ENCODE measurements around the gene ELP4.

The ELP4 gene

GRCh38 chr11:31804312-31805036, 294.9 kb downstream of the ELP4 start:
- no peaks in the 10 kb centered on the region for H3K9me3 Mint-ChIP-seq

DNA sequence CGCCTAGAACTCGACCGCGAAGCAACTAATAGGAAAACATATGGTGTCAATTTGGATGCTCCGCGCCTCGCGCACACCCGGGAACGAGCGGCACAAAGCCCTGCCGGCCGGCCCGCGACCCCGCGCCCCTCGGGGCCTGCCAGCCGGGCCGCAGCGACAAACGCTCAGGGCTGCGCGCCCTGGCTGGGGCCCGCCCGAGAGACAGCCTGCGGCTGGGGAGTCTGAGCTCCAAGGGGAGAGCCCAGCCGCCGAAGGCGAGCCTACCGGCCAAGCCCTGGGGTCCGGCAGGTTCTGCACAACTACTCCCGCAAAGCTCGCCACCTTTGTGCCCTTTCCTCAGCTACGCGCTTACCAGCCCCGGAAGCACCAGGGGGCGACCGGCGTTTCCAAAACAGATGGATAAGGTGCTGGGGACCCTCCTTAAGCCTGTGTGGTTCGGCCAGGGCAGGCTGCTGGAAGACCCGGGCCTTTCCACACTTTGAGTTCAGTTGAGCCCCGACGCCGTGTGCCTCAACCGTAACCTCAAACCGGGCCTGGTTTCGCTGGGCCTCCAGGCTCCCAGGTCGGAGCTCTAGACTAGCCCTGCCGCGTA, 295.6 kb downstream of the ELP4 start:
- H3K36me3 Mint-ChIP-seq, result peaks cover 22% of the 10 kb centered on the region
- CTCF ChIA-PET, result no interaction called here
- H3K27ac Mint-ChIP-seq, result no peak overlapping the region
- peaks cover 97% of the 10 kb centered on the region for H3K27me3 Mint-ChIP-seq
- H3K4me1 Mint-ChIP-seq, result peaks cover 26% of the 10 kb centered on the region
- DNase-seq, result no peak
- no peaks in the 10 kb centered on the region for H3K9me3 Mint-ChIP-seq
- H3K4me3 Mint-ChIP-seq, result peak overlapping the region; percentile 41

More at GRCh38 chr11:31804312-31805036, 294.9 kb downstream of the ELP4 start:
- CTCF ChIA-PET, result no interaction called here
- peak overlapping the region; percentile 41 for H3K4me3 Mint-ChIP-seq
- peaks cover 97% of the 10 kb centered on the region for H3K27me3 Mint-ChIP-seq
- H3K4me1 Mint-ChIP-seq, result peaks cover 23% of the 10 kb centered on the region
- H3K36me3 Mint-ChIP-seq, result peaks cover 20% of the 10 kb centered on the region
- DNase-seq, result no peak
- H3K27ac Mint-ChIP-seq, result peak overlapping the region; percentile 22

DNA sequence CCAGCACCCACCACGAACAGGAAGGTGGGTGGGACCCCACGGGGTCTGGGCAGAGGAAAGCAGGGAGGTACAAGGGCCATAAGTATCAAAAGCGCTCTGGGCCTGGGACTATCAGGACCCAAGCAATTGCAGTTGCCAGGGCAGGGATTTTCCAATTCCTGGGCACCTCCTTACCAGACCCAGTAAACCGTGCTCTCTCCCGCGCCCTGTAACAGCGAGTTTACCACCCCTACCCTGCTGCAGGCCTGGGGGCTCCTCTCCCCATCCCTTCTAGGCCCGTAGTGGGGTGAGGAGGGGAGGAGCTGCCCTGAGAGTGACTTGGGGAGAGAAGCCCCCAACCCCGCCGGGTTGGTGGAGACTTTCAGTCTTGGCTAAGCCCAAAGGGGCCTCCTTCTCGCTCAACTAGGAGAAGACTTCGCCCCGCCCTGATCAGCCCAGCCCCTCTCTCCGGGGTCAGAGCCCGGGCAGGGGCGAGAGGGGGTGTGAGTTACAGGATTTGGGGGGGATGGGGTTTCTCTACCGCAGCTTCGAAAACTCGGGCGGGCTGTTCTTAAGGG, 296.1 kb downstream of the ELP4 start:
- DNase-seq, result no peak
- no peak overlapping the region for H3K27ac Mint-ChIP-seq
- H3K4me1 Mint-ChIP-seq, result peaks cover 28% of the 10 kb centered on the region

DNA sequence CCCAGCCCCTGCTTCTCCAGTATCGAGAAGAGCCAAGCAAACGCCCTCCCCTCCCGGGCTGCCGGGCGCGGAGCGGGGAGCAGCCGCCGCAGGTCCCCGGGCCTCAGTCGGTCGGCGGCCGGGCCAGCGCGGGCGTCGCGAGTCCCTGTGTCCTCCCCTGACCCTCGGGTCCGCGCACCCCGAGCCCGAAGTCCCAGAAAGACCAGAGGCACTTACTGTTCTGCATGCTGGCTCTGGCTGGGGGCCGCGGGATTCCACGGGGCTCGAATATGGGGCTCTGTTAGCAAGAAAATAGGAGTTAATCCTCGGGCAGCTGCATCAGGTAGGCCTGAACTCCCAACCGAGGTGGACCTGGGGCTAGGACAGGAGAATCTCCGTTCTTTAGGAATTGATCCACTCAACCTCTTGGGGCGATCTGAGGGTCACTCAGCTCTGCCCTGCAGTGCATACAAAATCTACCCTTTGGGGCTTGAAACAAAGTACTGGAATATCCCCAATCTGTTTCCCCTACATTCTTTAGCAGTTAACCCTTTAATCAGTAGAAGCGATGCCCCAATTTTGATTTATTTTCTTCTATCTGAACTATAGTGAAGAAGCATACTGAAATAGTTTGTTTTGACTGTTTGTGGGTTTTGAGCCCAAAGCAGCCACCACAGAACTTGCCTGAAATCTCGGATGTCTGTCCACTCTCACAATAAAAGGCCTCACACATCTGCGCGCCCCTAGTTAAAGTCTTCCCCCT, 296.8 kb downstream of the ELP4 start:
- H3K27ac Mint-ChIP-seq, result peak overlapping the region; percentile 45
- CTCF ChIA-PET, result interaction anchor here (2.0 kb wide), 1 partner anchor 151 kb away, joined by 5 read pairs; no protein-coding TSS in a partner anchor
- DNase-seq, result no peak
- no peaks in the 10 kb centered on the region for H3K9me3 Mint-ChIP-seq
- peaks cover 25% of the 10 kb centered on the region for H3K36me3 Mint-ChIP-seq
- no peak overlapping the region for H3K4me3 Mint-ChIP-seq
- peaks cover 33% of the 10 kb centered on the region for H3K4me1 Mint-ChIP-seq
- H3K27me3 Mint-ChIP-seq, result peaks cover 97% of the 10 kb centered on the region

More for the DNA sequence above, 296.1 kb downstream of the ELP4 start:
- Mint-ChIP-seq H3K36me3 (peaks cover 21% of the 10 kb centered on the region), H3K4me3 (no peak overlapping the region), H3K9me3 (no peaks in the 10 kb centered on the region), H3K27me3 (peaks cover 97% of the 10 kb centered on the region)
- CTCF ChIA-PET, result no interaction called here

- Mint-ChIP-seq H3K27ac (peak overlapping the region; percentile 6), H3K36me3 (peaks cover 26% of the 10 kb centered on the region), H3K27me3 (peaks cover 100% of the 10 kb centered on the region), H3K9me3 (no peaks in the 10 kb centered on the region), H3K4me1 (peaks cover 37% of the 10 kb centered on the region), H3K4me3 (no peak overlapping the region)
- CTCF ChIA-PET, result interaction anchor here (1.2 to 2.0 kb wide), 4 partner anchors 8 to 701 kb away, joined by 3 to 6 read pairs (median 4); no protein-coding TSS in a partner anchor
- no peak for DNase-seq
These were observed 297.6 kb downstream of the ELP4 start for GRCh38 chr11:31806928-31807798.

- Mint-ChIP-seq H3K9me3 (no peaks in the 10 kb centered on the region), H3K4me3 (no peak overlapping the region), H3K4me1 (peaks cover 42% of the 10 kb centered on the region), H3K36me3 (peaks cover 21% of the 10 kb centered on the region), H3K27me3 (peaks cover 100% of the 10 kb centered on the region), H3K27ac (no peak overlapping the region)
- no peak for DNase-seq
- CTCF ChIA-PET, result interaction anchor here (1.2 to 2.0 kb wide), 4 partner anchors 9 to 702 kb away, joined by 3 to 6 read pairs (median 4); no protein-coding TSS in a partner anchor
These were observed 298.5 kb downstream of the ELP4 start for GRCh38 chr11:31807799-31808667.

DNA sequence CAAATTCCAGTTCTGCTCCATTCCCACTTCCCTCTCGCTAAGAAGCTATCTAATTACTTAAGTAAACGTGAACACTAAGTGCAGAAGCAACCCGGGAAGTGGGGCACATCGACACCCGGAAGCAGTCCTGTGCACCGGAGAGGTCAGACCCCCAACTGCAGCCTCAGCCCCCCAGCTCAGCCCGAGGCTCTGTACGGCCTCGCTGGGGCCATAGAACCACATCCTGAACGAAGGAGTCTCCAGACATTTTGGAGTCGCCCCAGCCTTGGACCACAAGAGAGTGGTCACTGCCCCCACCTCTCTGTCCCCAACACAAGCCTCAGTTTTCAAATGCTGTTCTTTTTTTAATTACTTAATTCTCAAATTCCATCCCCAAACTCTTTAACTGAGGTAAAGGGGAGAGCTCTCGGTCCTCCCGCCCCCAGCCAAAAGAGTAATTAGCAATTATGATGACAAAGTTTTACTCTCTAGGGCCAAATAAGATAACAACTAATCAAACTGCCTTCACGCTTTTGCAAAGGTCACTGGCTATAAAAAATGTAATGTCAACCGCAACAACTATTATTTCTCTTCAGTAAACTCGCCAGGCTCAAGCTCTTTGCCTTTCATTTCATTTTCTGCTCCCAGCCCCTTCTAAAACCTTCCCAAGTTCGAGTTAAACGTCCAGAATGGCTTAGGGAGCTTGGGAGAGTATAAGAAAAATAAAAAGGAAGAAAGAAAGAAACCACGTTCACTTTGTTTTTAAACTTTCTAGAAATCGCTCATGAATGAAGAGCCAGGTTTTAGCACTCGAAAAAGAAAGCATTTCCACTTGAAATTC, 299.4 kb downstream of the ELP4 start:
- H3K27ac Mint-ChIP-seq, result peak overlapping the region; percentile 52
- no peak overlapping the region for H3K4me3 Mint-ChIP-seq
- DNase-seq, result no peak
- H3K27me3 Mint-ChIP-seq, result peaks cover 100% of the 10 kb centered on the region
- peaks cover 13% of the 10 kb centered on the region for H3K36me3 Mint-ChIP-seq
- peaks cover 39% of the 10 kb centered on the region for H3K4me1 Mint-ChIP-seq
- no peaks in the 10 kb centered on the region for H3K9me3 Mint-ChIP-seq
- CTCF ChIA-PET, result interaction anchor here (1.6 kb wide), 2 partner anchors 8 to 702 kb away, joined by 4 to 6 read pairs; no protein-coding TSS in a partner anchor

- peaks cover 100% of the 10 kb centered on the region for H3K27me3 Mint-ChIP-seq
- peak overlapping the region; percentile 21 for H3K4me3 Mint-ChIP-seq
- peaks cover 10% of the 10 kb centered on the region for H3K36me3 Mint-ChIP-seq
- H3K4me1 Mint-ChIP-seq, result peaks cover 34% of the 10 kb centered on the region
- H3K9me3 Mint-ChIP-seq, result no peaks in the 10 kb centered on the region
- DNase-seq, result no peak
- H3K27ac Mint-ChIP-seq, result peak overlapping the region; percentile 1
- CTCF ChIA-PET, result interaction anchor here (1.0 kb wide), 1 partner anchor 11 kb away, joined by 3 read pairs; no protein-coding TSS in a partner anchor
These were observed 299.9 kb downstream of the ELP4 start for GRCh38 chr11:31809541-31809856.

- Mint-ChIP-seq H3K36me3 (peaks cover 10% of the 10 kb centered on the region), H3K4me1 (peaks cover 34% of the 10 kb centered on the region), H3K9me3 (no peaks in the 10 kb centered on the region), H3K4me3 (peak overlapping the region; percentile 21), H3K27me3 (peaks cover 100% of the 10 kb centered on the region), H3K27ac (peak overlapping the region; percentile 1)
- DNase-seq, result no peak
- CTCF ChIA-PET, result interaction anchor here (1.0 kb wide), 1 partner anchor 11 kb away, joined by 3 read pairs; no protein-coding TSS in a partner anchor
These were observed 300.6 kb downstream of the ELP4 start for GRCh38 chr11:31809857-31810778.

DNA sequence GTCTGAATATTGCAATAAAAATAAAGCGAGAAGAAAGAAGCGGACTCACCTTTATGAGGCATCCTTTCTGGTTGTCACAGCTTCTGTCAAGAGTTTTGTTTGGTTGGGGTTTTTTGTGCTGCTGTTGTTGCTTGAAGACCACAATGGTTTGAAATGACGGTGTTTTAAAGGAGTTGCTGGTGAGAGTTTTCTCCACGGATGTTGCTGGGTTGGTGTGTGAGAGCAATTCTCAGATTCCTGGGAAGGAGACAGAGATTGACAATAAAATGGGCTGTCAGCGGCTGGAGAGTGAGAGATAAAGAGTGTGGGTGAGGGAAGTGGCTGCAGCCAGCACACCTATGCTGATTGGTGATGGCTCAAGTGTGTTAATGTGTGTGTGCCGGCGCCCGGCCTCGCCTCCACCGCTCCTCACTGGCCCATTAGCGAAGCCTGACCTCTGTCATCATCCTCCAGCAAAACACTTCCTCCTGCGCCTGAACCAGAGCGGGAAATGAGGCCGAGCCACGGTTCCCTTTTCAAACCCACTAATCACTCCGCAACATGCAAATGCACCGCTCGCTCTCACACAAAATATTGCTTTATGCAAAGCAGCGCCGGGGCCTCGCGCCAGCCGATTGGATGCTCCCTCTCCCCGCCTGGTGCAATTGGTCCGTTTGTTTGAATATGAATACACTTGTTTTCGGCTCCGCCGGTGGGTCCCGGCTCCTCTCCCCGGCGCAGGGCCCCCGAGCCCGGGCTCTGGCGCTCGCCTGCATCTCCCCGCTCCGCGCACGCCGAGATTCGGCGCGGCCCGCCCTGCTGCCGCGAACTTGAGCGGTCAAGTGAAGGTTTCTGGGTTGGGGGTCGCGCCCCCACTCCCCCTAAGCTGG, 301.4 kb downstream of the ELP4 start, which contains the start of gene PAX6:
PAX6 (minus strand) TSS at position 544 of the 869 bp plus-strand sequence. CDS start 4,911 bp downstream, outside the sequence.
- DNase-seq, result peak; percentile 41
- peaks cover 34% of the 10 kb centered on the region for H3K4me1 Mint-ChIP-seq
- CTCF ChIA-PET, result no interaction called here

More for the DNA sequence above, 301.4 kb downstream of the ELP4 start, which contains the start of gene PAX6:
- H3K27ac Mint-ChIP-seq, result peak within 1 kb of the TSS; percentile 81
- H3K4me3 Mint-ChIP-seq, result peak within 1 kb of the TSS; percentile 48
- H3K36me3 Mint-ChIP-seq, result peaks cover 10% of the 10 kb centered on the region
- H3K9me3 Mint-ChIP-seq, result no peaks in the 10 kb centered on the region
- H3K27me3 Mint-ChIP-seq, result peaks cover 100% of the 10 kb centered on the region

Measured in activated naive CD4-positive, alpha-beta T cell treated with anti-CD3 and anti-CD28 coated beads, Interleukin-2, amount 10 ng/mL, durations not matched to agents 7 days and 5 days (primary cell).